GM12878 (cell line): ENCODE data around the gene SLC17A8.

ENCODE experiments used
- ATF7 ChIP-seq: fragments of 450-650 bp; IDR thresholded peaks from 2 replicates; pipeline ENCODE4 v1.6.1; 2016; ENCODE audit warnings: low read depth, mild to moderate bottlenecking
- CREB1 ChIP-seq: IDR thresholded peaks from 2 replicates; pipeline ENCODE4 v1.6.1; 2012; ENCODE audit warnings: low read depth, mild to moderate bottlenecking, inconsistent platforms
- EP300 ChIP-seq, 2 experiments: fragments of 150-350 bp in 1 of 2; IDR thresholded peaks; 2 replicates each; pipeline ENCODE4 v1.6.1; 2011 to 2012; ENCODE audit warnings: low read depth in 2 of 2, low read length in 2 of 2, borderline replicate concordance in 1 of 2, improper control_type of control experiment in 1 of 2, inconsistent platforms in 1 of 2; ENCODE audit not compliant: control insufficient read depth in 1 of 2
- MYC ChIP-seq: IDR thresholded peaks from 2 replicates; pipeline ENCODE4 v1.6.1; 2011; ENCODE audit warnings: mild to moderate bottlenecking, low read length, moderate library complexity, inconsistent platforms; ENCODE audit not compliant: insufficient read depth, insufficient replicate concordance, insufficient read length, severe bottlenecking
- POLR2A ChIP-seq: IDR thresholded peaks from 2 replicates; pipeline ENCODE4 v1.6.1; 2011; ENCODE audit warnings: low read depth, mild to moderate bottlenecking, low read length
- SIX5 ChIP-seq: IDR thresholded peaks from 2 replicates; pipeline ENCODE4 v1.6.1; 2011; ENCODE audit warnings: mild to moderate bottlenecking, low read depth, low read length, moderate library complexity; ENCODE audit not compliant: severe bottlenecking
- SMC3 ChIP-seq: IDR thresholded peaks from 2 replicates; pipeline ENCODE4 v1.6.1; 2011; ENCODE audit warnings: low read length, improper control_type of control experiment, borderline replicate concordance
- SP1 ChIP-seq: IDR thresholded peaks from one replicate; pipeline ENCODE4 v1.6.1; 2011; ENCODE audit warnings: low read depth, low read length
- TAF1 ChIP-seq: IDR thresholded peaks from 2 replicates; pipeline ENCODE4 v1.6.1; 2011; ENCODE audit warnings: mild to moderate bottlenecking, low read depth, low read length, borderline replicate concordance
- YY1 ChIP-seq: IDR thresholded peaks from 2 replicates; pipeline ENCODE4 v1.6.1; 2011; ENCODE audit warnings: low read depth, mild to moderate bottlenecking, low read length
- TF ChIP-seq, protein P1 (sequence below): IDR thresholded peaks from 2 replicates; pipeline ENCODE4 v1.6.1; 2012; ENCODE audit warnings: mild to moderate bottlenecking, low read depth, low read length

DNA sequence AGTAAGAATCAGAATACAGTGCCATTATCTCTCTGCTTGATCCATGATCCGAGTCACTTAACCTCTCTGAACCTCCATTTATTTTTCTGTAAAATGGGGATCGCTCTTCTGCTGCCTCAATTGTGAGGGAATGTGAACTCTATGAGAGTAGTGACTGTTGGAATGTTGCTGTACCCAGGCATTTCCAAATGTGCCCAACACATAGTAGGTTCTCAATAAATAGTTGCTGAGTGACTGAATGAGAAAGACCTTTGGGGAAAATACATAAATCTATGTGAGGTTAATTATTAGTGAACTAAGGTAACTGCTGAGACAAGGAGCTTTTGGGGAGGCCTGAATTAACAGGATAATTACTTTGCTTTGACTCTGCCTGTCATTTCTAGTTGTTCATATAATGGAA, 82.9 kb downstream of the SLC17A8 start:
- no peak for TF ChIP-seq SIX5
- TF ChIP-seq POLR2A, result no peak
- TF ChIP-seq SMC3, result no peak
- no peak for TF ChIP-seq CREB1
- no peak for TF ChIP-seq TAF1
- no peak for TF ChIP-seq EP300 (IDR thresholded peaks at IDR 0.05; ENCODE audit: borderline replicate concordance in 1 of 2, control insufficient read depth in 1 of 2, low read depth in 2 of 2, low read length in 2 of 2)
- no peak for TF ChIP-seq SP1
- TF ChIP-seq, protein P1, sequence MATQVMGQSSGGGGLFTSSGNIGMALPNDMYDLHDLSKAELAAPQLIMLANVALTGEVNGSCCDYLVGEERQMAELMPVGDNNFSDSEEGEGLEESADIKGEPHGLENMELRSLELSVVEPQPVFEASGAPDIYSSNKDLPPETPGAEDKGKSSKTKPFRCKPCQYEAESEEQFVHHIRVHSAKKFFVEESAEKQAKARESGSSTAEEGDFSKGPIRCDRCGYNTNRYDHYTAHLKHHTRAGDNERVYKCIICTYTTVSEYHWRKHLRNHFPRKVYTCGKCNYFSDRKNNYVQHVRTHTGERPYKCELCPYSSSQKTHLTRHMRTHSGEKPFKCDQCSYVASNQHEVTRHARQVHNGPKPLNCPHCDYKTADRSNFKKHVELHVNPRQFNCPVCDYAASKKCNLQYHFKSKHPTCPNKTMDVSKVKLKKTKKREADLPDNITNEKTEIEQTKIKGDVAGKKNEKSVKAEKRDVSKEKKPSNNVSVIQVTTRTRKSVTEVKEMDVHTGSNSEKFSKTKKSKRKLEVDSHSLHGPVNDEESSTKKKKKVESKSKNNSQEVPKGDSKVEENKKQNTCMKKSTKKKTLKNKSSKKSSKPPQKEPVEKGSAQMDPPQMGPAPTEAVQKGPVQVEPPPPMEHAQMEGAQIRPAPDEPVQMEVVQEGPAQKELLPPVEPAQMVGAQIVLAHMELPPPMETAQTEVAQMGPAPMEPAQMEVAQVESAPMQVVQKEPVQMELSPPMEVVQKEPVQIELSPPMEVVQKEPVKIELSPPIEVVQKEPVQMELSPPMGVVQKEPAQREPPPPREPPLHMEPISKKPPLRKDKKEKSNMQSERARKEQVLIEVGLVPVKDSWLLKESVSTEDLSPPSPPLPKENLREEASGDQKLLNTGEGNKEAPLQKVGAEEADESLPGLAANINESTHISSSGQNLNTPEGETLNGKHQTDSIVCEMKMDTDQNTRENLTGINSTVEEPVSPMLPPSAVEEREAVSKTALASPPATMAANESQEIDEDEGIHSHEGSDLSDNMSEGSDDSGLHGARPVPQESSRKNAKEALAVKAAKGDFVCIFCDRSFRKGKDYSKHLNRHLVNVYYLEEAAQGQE, result no peak
- no peak for TF ChIP-seq MYC
- TF ChIP-seq ATF7, result no peak
- no peak for TF ChIP-seq YY1
